NCI-H146 (cell line): ENCODE data around the gene GGCT.

Experiments used
- DNase-seq: peaks from one replicate; lab custom pipeline; 2025; lab: John Stamatoyannopoulos, UW

GGCT gene

GRCh38 chr7:30462179-30462578 is 42.5 kb downstream of the GGCT start:
- no peak for DNase-seq

- no peak for DNase-seq
These were observed 44.4 kb downstream of the GGCT start for GRCh38 chr7:30460246-30460633.

- no peak for DNase-seq
These were observed 44.9 kb downstream of the GGCT start for GRCh38 chr7:30459591-30460245.

- DNase-seq, result no peak
These were observed 46.3 kb downstream of the GGCT start for GRCh38 chr7:30458311-30458710.

- DNase-seq, result no peak
These were observed 50.7 kb downstream of the GGCT start for GRCh38 chr7:30453921-30454320.

- no peak for DNase-seq
These were observed 51.6 kb downstream of the GGCT start for GRCh38 chr7:30453016-30453415.

GRCh38 chr7:30452280-30452930 is 52.2 kb downstream of the GGCT start:
- DNase-seq, result no peak

- no peak for DNase-seq
These were observed 52.9 kb downstream of the GGCT start for GRCh38 chr7:30451539-30452279.

GRCh38 chr7:30450983-30451497 is 53.6 kb downstream of the GGCT start:
- no peak for DNase-seq

- DNase-seq, result no peak
These were observed 54.2 kb downstream of the GGCT start for GRCh38 chr7:30450240-30450982.

GRCh38 chr7:30448461-30449189 is 56.0 kb downstream of the GGCT start:
- no peak for DNase-seq

GRCh38 chr7:30447466-30447865 is 57.2 kb downstream of the GGCT start:
- no peak for DNase-seq
